Stimulated activated CD8-positive, alpha-beta memory T cell treated with anti-CD3 and anti-CD28 coated beads, Interleukin-7, amount 100 ng/mL, for 48 hours (primary cell): ENCODE results near the gene SVIL.
"Not testable (repeated sequence)": the region's sequence is repeated elsewhere in the genome, so short reads cannot be mapped to it uniquely, and the experiment has no call there.

Experiments used
- DNase-seq, 2 donors: peaks; one replicate each; pipeline ENCODE4 v3.0.0-alpha.2; 2020; ENCODE audit warnings: low read depth in 1 of 2; ENCODE audit errors: extremely low read depth in 1 of 2

Gene SVIL

DNA sequence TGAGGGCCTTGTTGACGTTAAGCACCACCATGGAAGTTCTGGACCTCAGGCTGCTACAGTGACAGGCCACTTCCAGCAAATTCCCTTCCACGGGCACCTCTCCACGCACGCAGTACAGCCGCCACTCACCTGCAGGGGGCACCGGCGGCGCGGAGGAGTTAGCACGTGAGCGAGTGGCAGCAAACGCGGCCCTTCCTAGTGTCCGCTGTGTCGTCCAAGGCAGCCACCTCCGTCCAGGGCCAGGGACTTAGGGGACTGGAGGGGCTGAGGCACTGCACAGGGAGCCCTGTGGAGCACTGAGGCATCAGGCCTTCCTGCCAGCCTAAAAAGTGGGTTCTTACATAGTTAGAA, 164.4 kb downstream of the SVIL start:
- DNase-seq = no peak

DNA sequence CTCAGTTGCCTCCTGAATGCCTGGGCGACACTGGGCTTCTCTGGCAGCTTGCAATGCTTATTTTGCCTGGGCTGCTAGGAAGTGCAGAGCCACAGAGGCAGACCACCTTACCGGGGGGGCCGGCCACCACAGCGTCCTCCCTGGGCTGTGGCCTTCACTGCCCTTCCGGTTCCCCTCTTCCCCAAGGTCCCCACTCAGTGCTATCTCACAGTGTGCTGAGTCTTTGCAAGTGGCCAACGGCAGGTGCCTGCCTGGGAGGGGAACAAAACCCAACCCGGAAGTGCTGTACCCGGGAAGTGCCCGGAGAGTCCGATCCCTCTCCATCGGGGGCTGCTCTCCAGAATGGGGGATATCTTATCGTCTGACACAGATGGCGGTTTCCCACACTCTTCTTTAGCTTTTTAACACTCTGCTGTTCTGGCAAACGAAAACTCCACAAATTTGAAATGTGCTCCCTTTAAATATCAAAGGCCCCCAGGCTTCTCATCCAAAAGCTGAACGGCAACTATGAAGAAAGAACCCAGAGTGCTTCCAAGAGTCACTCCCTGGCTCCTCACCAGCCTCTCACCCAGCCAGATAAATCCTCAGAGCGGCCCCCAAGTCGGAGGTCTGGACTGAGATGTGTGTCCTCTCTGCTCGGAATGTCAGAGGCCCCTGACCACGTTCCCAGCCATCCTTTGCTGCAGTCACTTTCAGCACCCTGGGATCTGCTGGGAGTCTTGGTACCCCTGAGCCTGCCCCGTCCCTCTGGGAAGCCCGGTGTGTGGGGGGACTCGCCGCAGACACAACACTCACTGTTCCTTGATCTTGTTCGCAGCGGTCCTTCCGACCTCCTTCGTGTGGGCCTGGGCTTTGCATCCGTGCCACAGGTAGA, 165.1 kb downstream of the SVIL start:
- no peak for DNase-seq

DNA sequence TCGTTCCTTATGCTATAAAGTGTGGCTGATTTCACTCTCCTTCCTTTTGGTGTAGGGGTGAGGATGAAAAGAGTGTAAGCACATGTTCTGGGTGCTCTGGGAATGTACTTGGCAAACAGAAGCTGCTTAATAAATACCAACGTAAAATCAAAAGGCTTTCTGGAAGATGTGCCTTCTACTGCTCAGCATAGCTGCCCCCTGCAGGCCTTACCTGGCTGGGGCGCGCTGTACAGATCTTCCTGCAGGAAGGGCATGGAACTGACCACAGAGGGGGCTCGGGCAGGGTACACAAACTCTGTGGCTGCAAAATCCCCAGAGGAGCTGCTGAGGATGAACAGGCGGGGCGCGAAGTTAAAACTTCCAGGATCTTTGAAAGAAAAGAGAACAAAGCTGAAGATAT, 169.4 kb downstream of the SVIL start:
- no peak for DNase-seq

DNA sequence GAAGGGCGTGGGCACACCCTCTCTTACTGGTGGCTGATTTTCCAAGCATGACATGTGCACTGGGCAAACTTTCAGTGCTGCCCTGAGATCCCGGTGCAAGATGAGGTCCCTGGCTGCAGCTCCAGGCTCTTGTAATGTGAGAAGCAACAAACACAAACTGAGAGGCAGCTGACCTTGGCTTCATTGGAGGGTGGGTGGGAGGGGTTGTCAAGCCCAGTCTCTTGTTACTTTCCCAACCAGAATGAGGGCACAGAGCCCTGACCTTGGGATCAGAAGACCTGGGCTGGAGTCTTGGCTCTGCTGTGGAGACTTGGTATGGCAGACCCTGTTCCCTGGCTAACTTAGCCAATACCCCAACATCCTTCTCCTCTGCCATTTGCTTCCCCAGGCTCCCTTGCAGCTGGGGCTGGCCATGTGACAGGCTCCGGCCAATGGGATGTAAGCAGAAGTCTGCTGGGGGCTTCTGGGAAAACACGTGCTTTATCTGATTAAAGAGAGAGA, 170.1 kb downstream of the SVIL start:
- not testable (repeated sequence) for DNase-seq

DNA sequence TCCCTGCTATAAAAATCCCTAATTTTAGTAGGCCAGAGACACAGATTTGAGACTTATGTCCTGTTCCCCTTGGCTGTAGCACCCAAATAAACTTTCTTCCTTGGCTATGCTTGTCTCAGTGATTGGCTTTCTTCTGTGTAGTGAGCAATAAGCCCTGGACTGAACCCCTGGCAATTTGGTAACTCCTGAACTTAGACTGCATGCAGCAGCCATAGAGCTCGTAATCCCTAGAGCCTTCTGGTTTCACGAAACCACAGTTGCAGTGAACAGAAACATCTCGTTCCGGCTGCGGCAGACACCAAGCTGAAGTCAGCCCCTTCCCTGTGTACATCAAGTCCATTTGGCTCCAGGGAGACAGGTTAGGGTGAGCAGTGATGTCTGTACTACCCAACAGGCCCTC, 173.7 kb downstream of the SVIL start:
- DNase-seq = no peak

DNA sequence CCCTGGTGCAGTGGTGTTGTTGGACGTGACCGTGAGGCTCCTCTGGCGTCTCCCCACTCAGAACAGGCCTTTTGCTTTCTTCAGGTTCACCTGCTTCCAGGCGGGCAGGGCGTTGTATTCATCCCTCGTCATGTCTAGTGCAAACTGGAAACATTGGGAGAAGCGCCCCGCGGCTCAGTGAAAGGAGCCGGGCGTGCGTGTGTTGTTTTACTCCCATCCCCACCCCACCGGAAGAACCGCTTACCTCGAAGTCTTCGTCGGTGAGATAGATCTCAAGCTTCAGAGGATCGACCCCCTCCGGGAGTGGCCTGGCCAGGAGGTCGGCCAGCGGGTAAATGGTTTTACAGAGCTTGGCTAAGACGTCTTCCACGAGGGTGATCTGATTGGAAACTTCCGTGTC, 176.6 kb downstream of the SVIL start:
- not testable (repeated sequence) for DNase-seq

DNA sequence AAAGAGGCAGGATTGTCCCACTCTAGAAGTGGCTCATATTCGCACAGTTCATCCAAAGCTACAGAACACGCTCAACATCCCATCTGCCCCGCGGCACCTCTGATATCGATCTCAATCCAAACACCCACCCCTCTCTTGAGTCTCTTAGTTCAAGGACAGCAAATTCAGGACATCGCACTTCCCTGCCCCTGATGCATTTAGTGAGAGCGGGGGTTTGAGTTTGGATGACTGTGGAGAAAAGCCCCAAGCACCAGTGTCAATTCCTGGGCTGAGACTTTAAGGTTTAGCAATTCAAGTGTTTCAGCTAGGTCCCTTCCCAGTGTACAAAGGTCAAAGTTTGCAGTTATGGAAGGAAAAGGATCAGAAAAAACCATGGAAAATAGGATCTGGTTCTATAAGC, 179.7 kb downstream of the SVIL start:
- DNase-seq = no peak

DNA sequence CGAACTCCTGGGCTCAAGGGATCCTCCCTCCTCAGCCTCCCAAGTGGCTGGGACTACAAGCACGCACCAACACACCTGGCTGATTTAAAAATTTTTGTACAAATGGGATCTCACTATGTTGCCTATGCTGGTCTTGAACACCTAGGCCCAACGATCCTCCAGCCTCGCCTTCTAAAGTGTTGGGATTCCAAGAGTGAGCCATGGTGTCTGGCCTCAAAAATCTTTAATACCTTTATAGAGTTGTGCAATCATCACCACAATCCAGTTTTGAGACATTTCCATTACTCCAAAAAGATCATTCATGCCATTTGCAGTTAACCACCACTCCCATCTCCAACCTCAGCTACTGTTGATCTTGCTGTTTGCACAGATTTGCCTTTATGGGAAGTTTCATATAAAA, 180.5 kb downstream of the SVIL start:
- no peak for DNase-seq

DNA sequence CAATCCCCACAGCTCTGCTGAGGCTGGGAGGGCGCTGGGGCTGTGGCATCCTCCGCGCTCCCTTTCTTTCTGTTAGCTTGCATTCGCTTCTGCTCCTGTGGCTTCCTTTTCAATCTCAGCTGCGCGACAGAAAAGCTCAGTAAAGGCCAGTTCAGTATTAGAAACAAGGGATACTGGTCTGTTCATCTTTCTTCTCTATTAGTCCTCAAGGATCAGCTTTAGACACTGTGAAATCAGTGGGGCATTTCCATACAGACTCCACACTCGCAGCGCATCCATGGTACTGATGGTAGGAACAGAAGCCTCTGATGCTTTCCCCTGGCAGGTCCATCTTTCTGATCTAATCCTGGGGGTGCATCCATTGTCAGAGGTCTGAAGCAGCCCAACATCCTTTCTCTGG, 182.2 kb downstream of the SVIL start:
- DNase-seq = no peak

DNA sequence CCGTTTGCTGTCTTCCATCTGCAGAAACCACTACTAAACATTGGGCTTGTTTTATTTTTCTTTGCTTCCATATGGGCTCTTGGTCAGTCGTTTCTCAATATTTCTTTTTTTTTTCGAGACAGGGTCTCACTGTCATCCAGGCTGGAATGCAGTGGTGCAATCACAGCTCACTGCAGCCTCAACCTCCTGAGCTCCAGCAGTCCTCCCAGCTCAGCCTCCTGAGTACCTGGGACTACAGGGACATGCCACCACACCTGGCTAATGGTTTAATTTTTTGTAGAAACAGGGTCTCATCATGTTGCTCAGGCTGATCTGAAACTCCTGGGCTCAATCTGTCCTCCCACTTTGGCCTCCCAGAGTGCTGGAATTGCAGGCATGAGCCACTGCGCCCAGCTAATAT, 182.8 kb downstream of the SVIL start:
- no peak for DNase-seq

DNA sequence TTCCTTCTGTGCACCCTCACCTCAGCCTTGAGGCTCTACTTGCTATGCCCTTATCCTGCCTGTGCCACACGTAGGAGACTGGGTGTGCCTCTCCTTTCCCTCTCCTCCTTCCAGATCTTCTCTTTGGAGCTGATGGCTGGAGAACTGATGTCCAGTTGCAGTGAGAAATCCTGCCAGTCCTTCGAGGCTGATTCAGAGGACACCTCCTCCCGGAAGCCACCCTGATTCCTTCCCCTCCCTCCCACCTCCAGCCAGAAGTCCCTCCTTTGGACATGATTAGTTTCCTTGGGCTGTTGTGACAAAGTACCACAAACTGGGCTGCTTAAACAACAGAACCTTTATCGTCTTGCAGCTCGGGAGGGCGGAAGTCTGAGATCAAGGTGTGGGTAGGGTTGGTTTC, 184.4 kb downstream of the SVIL start:
- no peak for DNase-seq

DNA sequence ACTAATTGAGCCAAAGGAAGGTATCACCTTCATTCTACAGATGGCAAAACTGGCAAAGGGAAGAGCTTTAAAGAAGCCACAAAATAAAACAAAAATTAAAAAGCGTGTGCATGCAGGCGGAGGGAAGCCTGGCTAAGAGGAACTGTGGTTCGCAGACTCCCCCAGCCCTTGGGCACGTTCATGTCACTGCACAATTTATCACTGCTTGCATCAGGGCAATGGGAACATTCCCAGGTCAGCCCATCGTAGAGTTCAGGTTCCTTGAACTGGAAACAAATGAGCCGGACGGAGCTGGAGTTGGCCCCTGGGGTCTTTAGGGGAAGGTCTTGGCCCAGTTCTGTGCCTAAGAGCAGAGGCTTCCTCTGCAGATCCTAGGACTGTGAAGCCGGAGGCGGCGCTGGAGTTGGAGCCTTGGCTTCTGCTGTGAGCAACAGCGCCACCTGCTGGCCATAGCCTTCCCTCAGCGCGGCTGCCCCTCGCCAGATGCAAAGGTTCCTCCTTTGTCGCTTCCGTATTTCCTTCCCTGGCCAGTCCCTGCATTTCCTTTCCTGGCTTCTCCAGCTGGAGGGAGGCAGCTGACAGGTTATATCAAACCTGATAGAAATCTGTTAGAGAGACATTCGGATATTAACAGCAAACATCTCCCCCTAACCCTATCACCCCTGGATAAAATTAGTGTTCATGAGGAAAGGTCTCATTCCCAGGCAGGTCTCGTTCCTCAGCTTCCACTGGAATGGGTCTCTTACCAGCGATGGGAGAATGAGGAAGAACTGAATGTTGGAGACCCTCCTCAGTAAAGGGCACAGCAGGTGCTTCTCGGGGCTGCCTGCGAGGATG, 185.8 kb downstream of the SVIL start:
- peak; percentile 40 to 49 for DNase-seq

DNA sequence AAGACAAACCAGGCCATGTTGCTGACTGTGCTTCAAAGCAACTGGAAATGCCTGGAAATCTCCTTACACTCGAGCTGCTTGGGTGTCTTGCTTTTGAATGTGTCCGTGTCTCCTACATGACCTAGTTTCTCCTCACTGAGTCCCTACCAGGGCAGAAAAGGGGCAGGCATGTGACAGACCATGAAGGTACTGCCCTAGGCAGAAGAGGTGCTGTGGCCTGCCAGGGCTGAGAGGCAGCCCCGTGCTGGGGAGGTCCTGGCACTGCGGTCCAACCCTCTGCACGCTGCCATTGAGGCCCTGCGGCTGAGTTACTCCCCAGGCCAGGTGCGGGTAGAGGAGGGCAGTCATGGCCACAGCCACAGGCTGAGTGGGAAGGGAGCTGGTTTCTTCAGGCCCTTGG, 186.6 kb downstream of the SVIL start:
- DNase-seq = no peak

DNA sequence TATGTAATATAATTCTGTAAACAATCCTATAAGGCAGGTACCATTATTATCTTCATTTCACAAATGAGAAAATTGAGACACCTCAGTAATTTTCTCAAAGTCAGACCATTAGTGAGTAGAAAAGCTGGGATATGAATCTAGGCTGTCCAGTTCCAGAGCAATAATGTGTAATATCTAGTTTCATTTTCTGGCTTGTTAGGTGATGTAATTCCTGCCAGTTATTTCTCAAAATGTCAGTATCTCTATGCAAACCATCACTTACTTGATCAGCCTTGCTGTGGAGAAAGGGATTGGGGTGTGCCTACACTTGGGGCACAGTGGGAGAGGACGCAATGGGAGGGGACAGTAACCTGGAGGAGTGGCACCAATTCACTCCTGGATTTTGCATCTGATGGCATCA, 188.4 kb downstream of the SVIL start:
- DNase-seq = no peak

DNA sequence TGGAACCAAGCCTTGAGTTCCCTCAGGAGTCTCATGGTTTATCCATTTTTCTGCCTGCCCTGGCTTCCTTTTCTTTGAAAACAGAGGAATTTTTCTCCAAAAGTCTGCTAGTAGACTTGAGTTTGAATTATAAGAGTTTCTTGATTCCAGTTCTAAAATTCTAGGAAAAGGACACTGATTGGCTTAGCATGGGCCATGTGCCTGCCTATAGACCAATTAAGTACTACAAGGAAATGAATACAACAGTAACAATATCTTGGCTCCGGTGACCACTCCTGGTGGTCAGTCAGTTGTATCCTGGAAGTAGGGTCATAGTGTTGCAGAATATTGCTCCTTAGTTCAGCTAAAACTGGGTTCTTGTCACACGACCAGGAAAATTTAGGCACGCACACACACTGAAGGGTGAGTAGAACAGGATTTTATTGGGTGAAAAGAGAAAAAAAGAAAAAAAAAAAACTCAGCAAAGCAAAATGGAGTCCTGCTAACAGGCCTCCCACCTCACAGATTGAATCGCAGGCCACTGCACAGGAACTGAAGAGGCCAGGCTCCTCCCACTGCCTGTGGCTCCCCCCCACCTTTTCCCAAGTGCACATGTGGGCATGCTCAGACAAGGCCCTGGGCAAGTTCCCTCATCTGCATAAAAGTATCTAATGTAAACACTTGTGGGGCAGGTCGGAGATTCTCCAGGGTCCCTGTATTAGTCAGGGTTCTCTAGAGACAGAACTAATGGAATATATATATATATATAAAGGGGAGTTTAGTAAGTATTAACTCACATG, 190.8 kb downstream of the SVIL start:
- DNase-seq = no peak

DNA sequence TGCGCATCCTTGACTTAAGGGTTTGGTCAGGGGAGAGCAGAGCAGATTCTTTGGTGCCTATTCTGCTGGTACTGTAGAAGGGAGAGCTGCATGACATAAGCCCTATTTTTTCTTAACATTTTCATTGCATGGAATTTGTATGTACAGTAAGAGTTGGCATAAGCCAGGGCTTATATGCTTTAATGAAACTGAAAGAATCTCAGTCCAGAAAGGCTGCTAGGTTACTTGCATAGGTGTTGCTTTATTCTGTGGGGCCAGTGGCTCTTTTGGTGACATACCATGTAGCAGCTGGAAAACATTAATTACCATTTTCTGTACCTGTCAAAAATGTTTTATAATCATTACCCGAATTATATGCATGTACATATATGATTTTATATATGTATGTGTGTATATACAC, 193.8 kb downstream of the SVIL start:
- no peak for DNase-seq

DNA sequence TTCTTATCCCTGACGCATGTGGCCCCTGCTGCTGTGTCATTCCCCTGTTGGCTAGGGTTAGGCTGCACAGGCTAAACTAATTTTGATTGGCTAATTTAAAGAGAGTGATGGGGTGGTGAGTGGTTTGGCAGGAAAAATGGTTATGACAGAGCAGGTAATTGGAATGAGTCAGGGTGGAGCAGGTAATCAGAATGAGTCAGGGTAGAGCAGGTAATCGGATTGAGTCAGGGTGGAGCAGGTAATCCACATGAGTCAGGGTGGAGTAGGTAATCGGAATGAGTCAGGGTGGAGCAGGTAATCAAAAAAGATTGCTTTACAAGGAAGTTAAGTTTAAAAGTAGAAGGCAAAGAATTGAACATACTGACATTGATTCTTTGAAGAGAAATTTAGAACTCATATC, 195.8 kb downstream of the SVIL start:
- DNase-seq = not testable (repeated sequence)

DNA sequence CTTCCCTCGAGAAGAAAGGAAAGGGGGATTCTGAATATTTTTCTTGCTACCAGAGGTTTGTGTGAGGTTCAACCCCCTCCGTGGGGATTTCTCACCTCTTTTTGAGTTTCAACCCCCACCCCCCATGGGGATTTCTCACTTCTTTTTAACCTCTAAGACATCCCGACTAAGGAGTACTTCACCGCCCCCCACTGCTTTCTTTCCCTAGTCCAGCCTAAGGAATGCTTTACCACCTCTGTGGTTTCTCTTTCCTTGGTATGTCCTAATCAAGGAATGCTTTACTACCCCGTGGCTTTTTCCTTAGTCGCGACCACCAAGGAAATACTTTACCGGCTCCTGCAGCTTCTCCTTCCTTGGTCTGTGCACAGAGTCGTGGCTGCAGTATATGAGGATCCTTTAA, 196.5 kb downstream of the SVIL start:
- no peak for DNase-seq

DNA sequence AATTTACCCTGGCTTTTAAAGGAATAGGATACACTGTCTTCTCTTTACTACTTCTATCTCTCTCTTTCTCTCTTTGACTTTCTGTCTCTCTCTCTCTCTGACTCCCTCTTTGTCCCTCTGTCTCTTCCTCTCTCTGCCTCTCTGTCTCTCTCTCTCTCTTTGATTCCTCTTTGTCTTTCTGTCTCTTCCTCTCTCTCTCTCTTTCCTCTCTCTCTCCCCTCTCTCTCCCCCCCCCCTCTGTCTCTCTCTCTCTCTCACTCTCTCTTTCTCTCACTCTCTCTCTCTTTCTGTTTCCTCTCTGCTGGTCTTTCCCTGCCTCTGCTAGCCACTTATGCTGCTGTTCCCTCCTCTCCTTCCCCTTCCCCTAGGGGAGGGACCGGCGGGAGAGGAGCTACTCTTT, 196.9 kb downstream of the SVIL start:
- no peak for DNase-seq

DNA sequence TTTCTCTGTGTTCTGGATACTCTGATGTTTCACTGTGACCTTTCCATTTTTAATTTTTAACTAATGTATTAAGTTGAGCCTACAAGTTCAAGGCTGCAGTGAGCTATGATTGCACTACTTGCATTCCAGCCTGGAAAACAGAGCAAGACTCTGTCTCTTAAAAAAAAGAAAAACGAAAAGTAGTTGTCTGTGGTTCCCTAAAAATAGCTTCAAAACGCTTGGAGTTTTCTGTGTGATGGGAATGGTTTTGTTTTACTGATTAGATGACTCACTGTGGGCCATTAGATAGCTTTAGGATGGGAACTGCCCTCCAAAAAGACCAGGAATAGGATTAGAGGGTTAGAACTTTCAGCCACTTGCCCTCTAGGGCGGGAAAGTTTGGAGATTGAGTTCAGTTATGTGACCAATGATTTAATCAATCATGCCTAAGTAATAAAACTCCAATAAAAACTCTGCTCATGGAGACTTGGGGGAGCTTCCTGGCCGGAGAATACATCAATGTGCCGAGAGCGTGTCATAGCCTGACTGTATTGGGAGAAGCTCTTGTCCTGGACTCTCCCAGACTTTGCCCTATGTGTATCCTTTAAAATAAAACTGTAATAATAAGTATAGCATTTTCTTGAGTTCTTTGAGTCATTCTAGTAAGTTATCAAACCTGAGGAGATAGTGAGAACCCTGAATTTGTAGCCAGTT, 198.8 kb downstream of the SVIL start:
- DNase-seq = no peak

DNA sequence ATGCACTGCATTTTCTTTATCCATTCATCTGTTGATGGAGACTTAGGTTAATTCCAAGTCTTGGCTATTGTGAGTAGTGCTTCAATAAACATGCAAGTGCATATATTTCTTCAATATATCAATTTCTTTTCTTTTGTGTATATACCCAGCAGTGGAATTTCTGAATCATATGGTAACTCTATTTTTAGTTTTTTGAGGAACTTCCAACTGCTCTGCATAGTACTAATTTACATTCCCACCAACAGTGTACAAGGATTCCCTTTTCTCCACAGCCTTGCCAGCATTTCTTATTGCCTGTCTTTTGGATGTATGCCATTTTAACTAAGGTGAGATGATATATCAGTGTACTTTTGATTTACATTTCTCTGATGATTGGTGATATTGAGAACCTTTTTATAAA, 200.7 kb downstream of the SVIL start:
- DNase-seq = no peak
